Measurements from ENCODE around the gene HES7.

Gene HES7

GRCh38 chr17:8155231-8155995, 31.5 kb upstream of the HES7 start:
- no peak for DNase-seq (ENCODE audit: low read depth in 3 of 3)

- no peak for DNase-seq (ENCODE audit: low read depth in 3 of 3)
These were observed 30.8 kb upstream of the HES7 start for GRCh38 chr17:8154608-8155155.

DNA sequence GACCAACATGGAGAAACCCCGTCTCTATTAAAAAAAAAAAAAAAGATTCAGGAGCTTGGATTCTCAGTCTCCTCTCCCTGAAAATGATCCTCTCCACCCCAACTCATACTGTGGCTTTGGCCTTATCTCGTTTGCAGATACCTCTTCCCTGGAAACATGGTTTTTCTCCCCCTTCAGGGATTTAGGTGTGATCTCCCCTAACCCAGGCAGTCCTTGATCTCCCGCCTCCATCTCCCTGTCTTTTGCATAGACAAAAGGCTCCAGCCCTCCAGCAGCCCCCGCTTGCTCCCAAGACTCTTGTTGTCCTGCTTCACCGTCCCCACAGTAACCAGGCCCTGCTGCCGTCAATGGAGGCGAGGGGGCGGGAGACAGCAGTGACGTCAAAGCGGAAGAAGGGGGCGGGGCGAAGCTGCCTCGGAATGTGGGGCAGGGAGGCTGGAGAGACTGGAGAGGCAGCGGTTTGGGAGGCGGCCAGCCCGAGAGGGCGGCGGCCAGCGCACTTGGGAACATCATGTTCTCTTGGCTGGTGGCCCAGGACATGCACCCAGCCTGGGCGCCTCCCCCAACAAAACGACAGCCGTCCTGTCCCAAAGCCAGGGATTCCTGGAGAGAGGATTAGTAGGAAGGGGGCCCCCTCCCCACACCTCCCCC, 30.2 kb upstream of the HES7 start:
- DNase-seq (ENCODE audit: low read depth in 3 of 3), result peak; percentile 72 to 83 (median 82)

DNA sequence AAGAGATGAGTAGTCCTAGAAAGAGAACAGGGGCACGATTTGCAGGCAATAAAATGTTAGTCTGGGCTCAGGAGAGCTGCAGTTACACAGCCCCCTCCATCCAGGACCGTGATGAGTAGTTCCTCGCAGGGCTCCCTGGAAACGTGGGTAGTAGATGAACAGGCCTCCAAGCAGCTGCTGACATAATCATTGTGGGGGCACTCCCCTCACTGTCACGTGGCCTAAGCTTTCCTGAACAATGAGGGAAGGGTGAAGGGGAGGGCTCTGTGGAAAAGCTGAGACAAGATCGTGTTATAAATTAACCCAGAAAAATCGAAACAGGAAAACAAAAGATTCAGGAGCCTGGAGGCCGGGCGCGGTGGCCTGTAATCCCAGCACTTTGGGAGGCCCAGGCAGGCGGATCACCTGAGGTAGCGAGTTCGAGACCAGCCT, 29.6 kb upstream of the HES7 start:
- peak in 1 of 3 experiments; percentile 49 for DNase-seq (ENCODE audit: low read depth in 3 of 3)

DNA sequence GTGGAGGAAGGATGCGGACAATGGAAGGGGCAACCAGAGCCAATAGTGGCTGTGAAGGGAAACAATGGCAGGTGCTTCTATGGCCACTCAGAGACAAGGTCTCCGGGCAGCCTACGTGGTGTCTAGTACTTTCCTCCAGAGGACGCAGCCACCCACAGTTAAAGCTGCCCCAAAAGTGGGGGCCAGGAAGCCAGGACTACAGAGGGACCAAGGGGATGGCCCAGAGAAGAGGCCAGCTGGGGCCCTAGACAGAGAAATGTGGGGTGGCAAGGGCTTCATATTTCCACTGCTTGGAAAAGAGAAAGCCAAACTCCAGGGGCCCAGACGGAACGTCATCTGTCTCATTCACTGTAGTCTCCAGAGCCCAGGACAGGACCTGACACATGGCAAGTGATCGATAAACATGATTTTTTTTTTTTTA, 29.1 kb upstream of the HES7 start:
- no peak for DNase-seq (ENCODE audit: low read depth in 3 of 3)

GRCh38 chr17:8152112-8152775, 28.3 kb upstream of the HES7 start, which contains the start of gene PER1:
Gene PER1 (minus strand): TSS chr17:8152404. CDS start chr17:8150706, 1,698 bp downstream.
- peak; percentile 75 to 80 (median 77) for DNase-seq (ENCODE audit: low read depth in 3 of 3)

- DNase-seq (ENCODE audit: low read depth in 3 of 3), result no peak
These were observed 27.8 kb upstream of the HES7 start for GRCh38 chr17:8151641-8152111.

DNA sequence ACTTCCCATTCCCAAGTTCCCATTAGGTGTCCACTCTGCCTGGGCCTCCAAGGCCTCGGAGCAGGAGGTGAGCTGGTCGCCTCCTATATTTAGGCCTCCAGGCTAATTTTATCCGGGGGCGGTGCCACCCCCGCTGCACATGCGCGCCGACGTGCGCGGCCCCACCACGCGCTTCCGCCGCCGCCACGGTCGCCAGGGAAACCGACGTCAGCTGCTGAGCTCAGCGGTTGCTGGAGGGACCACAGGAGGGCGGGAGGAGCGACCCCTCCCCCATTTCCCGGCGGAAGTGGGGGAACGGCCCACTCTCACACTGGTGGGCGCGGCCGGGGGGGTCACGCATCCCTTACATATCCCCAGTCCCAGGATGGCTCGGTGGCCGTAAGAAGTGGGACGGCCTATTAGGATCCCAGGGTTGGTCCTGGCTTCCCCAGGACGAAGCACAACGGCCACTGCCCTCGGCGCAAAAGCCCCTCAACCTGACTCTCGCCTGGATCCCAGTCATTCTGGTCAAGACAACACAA, 27.3 kb upstream of the HES7 start:
- DNase-seq (ENCODE audit: low read depth in 3 of 3), result peak; percentile 78 to 86 (median 80)

DNA sequence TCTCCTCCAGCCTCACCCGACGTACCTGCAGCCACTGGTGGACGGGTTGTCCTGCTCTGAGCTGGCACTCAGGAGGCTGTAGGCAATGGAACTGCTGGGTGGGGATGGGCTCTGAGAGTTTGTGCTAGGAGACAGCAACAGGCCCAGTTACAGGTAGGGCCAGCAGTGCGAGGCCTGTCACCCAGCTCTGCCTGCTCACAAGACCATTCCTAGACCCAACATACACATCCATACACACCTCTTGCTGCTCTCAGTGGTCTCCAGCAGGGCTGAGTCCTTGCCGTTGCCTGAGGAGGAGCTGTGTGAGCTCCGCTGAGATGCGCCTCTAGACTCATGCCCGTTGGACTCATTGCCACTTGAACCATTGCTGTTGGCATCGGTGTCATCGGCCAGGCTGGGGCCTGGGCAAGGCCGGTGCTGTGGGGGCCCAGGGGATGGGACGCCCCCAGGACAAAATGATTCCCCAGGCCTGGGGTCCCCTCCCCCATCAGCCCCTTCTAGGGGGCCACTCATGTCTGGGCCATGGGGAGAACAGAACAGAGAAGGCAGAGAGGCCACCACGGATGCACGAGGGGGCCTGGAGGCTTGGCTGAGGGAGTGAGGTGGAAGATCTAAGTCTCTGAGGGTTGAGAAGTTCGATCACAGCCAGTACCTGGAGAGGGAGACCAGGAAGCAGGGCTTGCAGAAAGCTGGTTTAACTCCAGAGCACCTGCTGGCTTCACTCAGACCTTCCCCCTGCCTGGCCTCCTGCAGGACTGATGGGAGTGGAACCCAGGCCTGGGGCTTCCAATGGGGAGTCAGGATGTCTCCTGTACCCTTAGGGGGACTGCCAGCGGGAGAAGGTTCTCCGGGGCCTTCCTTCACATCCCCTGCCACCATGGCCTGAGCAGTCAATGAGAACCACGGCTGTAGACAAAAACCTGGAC, 26.6 kb upstream of the HES7 start:
- DNase-seq (ENCODE audit: low read depth in 3 of 3), result no peak

DNA sequence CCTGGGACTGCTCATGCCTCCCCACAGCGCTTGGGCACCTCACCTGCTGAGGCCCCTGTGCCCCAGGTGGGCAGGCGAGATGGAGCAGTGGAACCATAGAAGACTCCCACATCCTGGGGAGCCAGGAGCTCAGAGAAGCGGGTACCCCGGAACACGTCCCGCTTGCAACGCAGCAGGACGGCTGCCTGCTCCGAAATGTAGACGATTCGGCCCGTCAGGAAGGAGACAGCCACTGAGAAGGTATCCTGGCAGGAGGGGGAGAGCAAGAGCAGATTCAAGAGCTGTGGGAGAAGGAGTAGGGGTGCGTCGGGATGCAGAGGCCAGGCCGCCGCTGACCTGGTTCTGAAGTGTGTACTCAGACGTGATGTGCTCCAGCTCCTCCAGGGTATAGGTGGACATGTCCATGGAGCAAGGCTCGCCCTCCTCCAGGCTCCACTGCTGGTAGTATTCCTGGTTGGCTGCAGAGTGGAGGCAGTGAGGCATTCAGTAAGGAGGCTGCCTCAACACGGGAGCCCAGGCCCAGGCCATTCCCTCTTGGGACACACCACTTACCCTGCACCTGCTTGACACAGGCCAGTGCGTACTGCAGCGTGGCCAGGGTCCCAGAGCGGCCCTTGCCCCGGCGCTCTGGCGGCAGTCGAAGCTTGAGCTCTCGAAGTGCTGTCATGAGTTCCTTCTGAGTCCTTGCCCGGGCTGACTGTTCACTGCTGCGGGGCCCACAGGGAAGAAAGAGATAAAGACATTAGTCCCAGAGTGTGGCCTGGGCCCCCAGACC, 25.7 kb upstream of the HES7 start:
- DNase-seq (ENCODE audit: low read depth in 3 of 3), result no peak

GRCh38 chr17:8148560-8148959, 24.7 kb upstream of the HES7 start:
- DNase-seq (ENCODE audit: low read depth in 3 of 3), result no peak

DNA sequence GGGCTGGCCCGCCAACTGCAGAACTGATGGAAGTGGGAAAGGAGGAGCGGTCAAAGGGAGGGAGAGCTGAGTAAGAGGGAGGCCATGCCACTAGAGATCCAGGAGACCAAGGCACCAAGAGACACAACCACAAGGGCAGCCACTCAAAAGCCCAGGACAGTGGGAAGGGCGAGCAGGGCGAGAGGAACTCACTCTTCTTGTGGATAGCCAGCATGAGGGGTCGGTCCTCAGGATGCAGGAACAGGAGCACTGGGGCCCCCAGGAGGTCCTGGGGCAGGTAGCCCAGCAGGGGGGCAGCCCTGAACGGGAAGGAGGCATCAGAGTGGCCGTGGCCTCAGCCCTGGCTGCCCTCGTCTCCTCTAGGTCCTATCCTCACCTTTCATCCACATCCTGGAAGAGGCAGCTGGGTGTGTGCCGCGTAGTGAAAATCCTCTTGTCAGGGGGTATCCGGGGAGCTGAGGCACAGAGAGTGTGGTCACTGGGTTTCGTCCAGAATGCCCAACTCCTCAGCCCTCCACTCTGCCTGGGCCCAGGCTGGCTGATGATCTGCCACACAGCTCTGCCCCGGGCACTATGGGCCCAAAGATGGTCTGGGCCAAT, 24.0 kb upstream of the HES7 start:
- no peak for DNase-seq (ENCODE audit: low read depth in 3 of 3)

GRCh38 chr17:8147141-8147804, 23.4 kb upstream of the HES7 start:
- no peak for DNase-seq (ENCODE audit: low read depth in 3 of 3)

- no peak for DNase-seq (ENCODE audit: low read depth in 3 of 3)
These were observed 22.7 kb upstream of the HES7 start for GRCh38 chr17:8146381-8147140.

DNA sequence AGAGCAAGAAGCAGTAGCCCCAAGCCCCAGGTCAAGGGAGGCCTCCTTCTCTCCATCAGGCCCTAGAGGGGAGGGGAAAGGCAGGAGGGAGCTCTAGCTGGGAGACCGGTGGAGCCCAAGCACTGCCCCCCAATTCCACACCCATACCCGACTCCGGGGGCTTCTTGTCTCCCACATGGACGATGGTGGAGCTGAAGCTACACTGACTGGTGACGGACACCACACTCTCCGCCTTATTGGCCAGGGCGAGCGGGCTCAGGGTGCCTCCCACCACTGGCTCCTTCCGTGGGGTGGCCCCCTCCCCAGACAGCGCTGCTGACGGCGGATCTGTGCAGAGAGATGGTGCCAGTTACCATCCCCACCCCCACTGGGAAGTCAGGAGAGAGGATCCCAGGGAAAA, 21.9 kb upstream of the HES7 start:
- no peak for DNase-seq (ENCODE audit: low read depth in 3 of 3)

GRCh38 chr17:8144401-8145231, 20.7 kb upstream of the HES7 start:
- no peak for DNase-seq (ENCODE audit: low read depth in 3 of 3)

GRCh38 chr17:8143581-8144400, 19.9 kb upstream of the HES7 start:
- no peak for DNase-seq (ENCODE audit: low read depth in 3 of 3)

Measured in stimulated activated CD4-positive, alpha-beta T cell treated with anti-CD3 and anti-CD28 coated beads, TNF-alpha, amount 100 ng/mL, for 4 hours (primary cell).